Natural killer cell (primary cell): ENCODE data around the gene ERBB4. TPM values are rescaled to one million over a fixed set of nuclear protein-coding genes. Genes with fewer than 3 reads are reported as not detected.

Source experiments
- ATAC-seq, 3 donors: fragments of 150-1000 bp in 2 of 3; fragments of 200-7000 bp in 1 of 3; cut with Tn5 transposase; 1 replicate in 1 of 3; 2 replicates in 2 of 3; pipeline ENCODE4 v1.10.0; 2021; ENCODE audit warnings: mild to moderate bottlenecking in 2 of 3, moderate library complexity in 2 of 3
- DNase-seq, 2 donors: peaks; one replicate each; pipeline versions ENCODE4 v3.0.0 to v3.0.0-alpha.2; 2013 to 2021; ENCODE audit warnings: mixed read lengths in 1 of 2
- H3K27ac ChIP-seq: one replicate; pipeline ENCODE4 v1.5.1; 2013; ENCODE audit warnings: mild to moderate bottlenecking, low read length
- H3K27me3 ChIP-seq: one replicate; pipeline ENCODE4 v1.6.1; 2013; ENCODE audit warnings: low read length; ENCODE audit not compliant: control insufficient read depth, insufficient read depth
- H3K36me3 ChIP-seq: one replicate; pipeline ENCODE4 v1.6.1; 2013; ENCODE audit warnings: low read length; ENCODE audit not compliant: control insufficient read depth, insufficient read depth
- H3K4me1 ChIP-seq: one replicate; pipeline ENCODE4 v1.6.1; 2013; ENCODE audit warnings: low read length; ENCODE audit not compliant: control insufficient read depth, insufficient read depth
- H3K4me3 ChIP-seq: one replicate; pipeline ENCODE4 v1.5.1; 2013; ENCODE audit warnings: low read length
- H3K9me3 ChIP-seq: one replicate; pipeline ENCODE4 v1.6.1; 2013; ENCODE audit warnings: low read length; ENCODE audit not compliant: control insufficient read depth, insufficient read depth
- H3K27ac Mint-ChIP-seq, 2 donors: one replicate each; pipeline ENCODE4 v1.8.0; 2022; ENCODE audit warnings: mild to moderate bottlenecking in 2 of 2, mixed read lengths in 2 of 2, moderate library complexity in 1 of 2
- H3K27me3 Mint-ChIP-seq, 2 donors: one replicate each; pipeline ENCODE4 v1.8.0; 2022; ENCODE audit warnings: low read depth in 2 of 2, mixed read lengths in 2 of 2
- H3K36me3 Mint-ChIP-seq: one replicate; pipeline ENCODE4 v1.8.0; 2022; ENCODE audit warnings: mixed read lengths
- H3K4me1 Mint-ChIP-seq, 2 donors: one replicate each; pipeline ENCODE4 v1.8.0; 2022; ENCODE audit warnings: mixed read lengths in 2 of 2
- H3K4me3 Mint-ChIP-seq: one replicate; pipeline ENCODE4 v1.8.0; 2022; ENCODE audit warnings: mild to moderate bottlenecking, moderate library complexity, mixed read lengths
- H3K9me3 Mint-ChIP-seq, 2 donors: one replicate each; pipeline ENCODE4 v1.8.0; 2022; ENCODE audit warnings: mixed read lengths in 2 of 2
- WGBS: methylation state at CpG from one replicate; pipeline ENCODE4 v1.1.7; 2013; ENCODE audit warnings: missing lambda C conversion rate; ENCODE audit not compliant: insufficient coverage; 5-methylcytosine and 5-hydroxymethylcytosine counted together
- intact Hi-C: fragments of 100-400 bp; cut with micrococcal nuclease; formaldehyde crosslinking; loops from one replicate; pipeline ENCODE4 v1.14.2; 2022
- total RNA-seq, 4 donors: library from RNA; stranded (reverse); fragments of 120-200 nt in 1 of 4; gene quantifications; one replicate each; pipeline versions ENCODE4 v1.2.3 to v1.2.4, GENCODE V29; 2013 to 2022
- TF ChIP-seq, protein P1 (sequence below): fragments of 200-600 bp; IDR thresholded peaks from one replicate; pipeline ENCODE4 v1.8.0; 2022; ENCODE audit warnings: antibody characterized with exemption

The ERBB4 gene
- total RNA-seq, 3 donors from 2014 or later (not counting 1 experiment from before 2014, with no cell fraction given): 0.08 TPM; not detected in 2

DNA sequence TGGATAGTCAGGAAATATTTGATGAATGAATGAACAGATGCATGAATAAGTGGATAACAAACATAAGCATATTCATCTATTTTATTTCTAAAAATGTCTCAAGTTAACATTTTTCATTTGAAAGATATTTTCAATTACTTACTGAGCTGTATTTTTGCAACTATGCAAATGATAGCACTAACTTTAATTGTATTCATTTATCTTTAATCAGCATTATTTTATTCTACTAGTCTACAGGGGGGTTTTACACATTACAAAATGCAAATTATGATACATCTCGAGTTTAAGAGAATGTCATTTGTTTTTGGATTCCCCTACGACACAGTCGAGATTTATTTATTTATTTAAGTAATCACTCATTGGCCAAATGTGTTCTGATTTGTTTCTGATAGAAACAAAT, 530.6 kb downstream of the ERBB4 start:
- DNase-seq (no peak), ATAC-seq (no peak)
- intact Hi-C loops: no loop called here
- no peak overlapping the region for H3K27ac Mint-ChIP-seq
- WGBS: no CpG with 5 or more reads among the region's 3 CpGs
- TF ChIP-seq, protein P1, sequence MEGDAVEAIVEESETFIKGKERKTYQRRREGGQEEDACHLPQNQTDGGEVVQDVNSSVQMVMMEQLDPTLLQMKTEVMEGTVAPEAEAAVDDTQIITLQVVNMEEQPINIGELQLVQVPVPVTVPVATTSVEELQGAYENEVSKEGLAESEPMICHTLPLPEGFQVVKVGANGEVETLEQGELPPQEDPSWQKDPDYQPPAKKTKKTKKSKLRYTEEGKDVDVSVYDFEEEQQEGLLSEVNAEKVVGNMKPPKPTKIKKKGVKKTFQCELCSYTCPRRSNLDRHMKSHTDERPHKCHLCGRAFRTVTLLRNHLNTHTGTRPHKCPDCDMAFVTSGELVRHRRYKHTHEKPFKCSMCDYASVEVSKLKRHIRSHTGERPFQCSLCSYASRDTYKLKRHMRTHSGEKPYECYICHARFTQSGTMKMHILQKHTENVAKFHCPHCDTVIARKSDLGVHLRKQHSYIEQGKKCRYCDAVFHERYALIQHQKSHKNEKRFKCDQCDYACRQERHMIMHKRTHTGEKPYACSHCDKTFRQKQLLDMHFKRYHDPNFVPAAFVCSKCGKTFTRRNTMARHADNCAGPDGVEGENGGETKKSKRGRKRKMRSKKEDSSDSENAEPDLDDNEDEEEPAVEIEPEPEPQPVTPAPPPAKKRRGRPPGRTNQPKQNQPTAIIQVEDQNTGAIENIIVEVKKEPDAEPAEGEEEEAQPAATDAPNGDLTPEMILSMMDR: no peak
- H3K9me3 Mint-ChIP-seq: peaks cover 0 to 9% of the 10 kb centered on the region in 2 donors
- Histone ChIP-seq H3K9me3 (no peaks in the 10 kb centered on the region), H3K4me3 (no peak overlapping the region), H3K4me1 (no peaks in the 10 kb centered on the region), H3K36me3 (no peaks in the 10 kb centered on the region), H3K27ac (no peak overlapping the region), H3K27me3 (no peaks in the 10 kb centered on the region)
- H3K27me3 Mint-ChIP-seq: no peaks in the 10 kb centered on the region
- no peaks in the 10 kb centered on the region for H3K36me3 Mint-ChIP-seq
- no peaks in the 10 kb centered on the region for H3K4me1 Mint-ChIP-seq
- no peak overlapping the region for H3K4me3 Mint-ChIP-seq

DNA sequence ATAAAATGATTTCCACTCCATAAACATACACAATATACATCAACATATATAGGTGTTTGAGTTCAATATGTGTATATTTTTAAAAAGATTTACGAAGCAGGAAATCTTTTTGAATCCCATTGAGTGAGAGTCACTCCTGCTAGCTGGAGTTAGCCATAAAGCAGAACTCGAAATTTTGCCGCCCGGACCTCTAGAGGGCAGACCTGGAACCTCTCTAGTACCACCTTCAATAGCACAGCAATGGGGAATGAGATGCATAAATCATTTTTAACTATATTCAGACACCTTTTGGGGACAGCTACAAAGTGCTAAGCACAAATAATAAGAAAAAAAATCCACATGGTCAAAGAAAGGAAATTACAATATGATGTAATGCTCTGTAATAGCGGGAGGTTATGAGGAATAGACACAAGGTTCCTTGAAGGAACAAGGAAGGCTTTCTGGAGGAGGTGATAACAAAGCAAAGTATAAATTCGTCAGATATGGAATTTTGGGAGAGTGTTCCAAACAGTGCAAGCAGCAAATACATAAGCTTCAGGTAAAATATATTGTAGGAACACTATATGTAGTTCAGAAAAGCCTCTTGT, 533.4 kb downstream of the ERBB4 start:
- H3K27ac ChIP-seq: no peak overlapping the region
- DNase-seq (no peak), ATAC-seq (no peak)
- Mint-ChIP-seq H3K27me3 (no peaks in the 10 kb centered on the region), H3K36me3 (no peaks in the 10 kb centered on the region), H3K9me3 (peaks cover 0 to 11% of the 10 kb centered on the region in 2 donors), H3K4me3 (no peak overlapping the region), H3K4me1 (no peaks in the 10 kb centered on the region), H3K27ac (no peak overlapping the region)
- no peaks in the 10 kb centered on the region for H3K36me3 ChIP-seq
- TF ChIP-seq, protein P1: no peak
- H3K9me3 ChIP-seq: no peaks in the 10 kb centered on the region
- no peak overlapping the region for H3K4me3 ChIP-seq
- H3K4me1 ChIP-seq: no peaks in the 10 kb centered on the region
- 39% methylated on average over 5 of the region's 6 CpGs for WGBS
- no peaks in the 10 kb centered on the region for H3K27me3 ChIP-seq
- intact Hi-C loops: no loop called here

DNA sequence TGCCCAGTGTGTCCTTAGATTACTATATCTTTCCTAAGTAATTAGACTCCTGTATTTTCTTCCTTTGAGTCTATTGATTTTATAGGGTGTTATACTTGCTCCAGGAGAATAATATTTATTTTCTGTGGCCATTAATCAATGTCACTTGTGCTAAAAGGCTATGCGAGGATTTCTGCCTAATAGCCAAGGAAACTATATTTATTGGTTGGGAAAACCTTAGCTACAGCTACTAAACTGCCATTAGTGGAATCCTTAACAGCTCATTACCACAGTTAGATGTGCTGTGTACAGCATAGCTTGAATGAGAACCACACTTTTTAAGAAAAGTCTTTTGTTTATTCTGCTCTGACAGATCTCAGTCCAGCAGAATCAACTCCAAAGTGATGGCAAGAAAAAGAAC, 537.3 kb downstream of the ERBB4 start:
- no peaks in the 10 kb centered on the region for H3K4me1 Mint-ChIP-seq
- WGBS: 29% methylated on average over 1 of the region's 1 CpG
- H3K9me3 Mint-ChIP-seq: peaks cover 0 to 2% of the 10 kb centered on the region in 2 donors
- intact Hi-C loops: no loop called here
- H3K27me3 ChIP-seq: no peaks in the 10 kb centered on the region
- H3K9me3 ChIP-seq: no peaks in the 10 kb centered on the region
- H3K27ac ChIP-seq: no peak overlapping the region
- H3K27me3 Mint-ChIP-seq: no peaks in the 10 kb centered on the region
- no peaks in the 10 kb centered on the region for H3K36me3 Mint-ChIP-seq
- no peak overlapping the region for H3K4me3 ChIP-seq
- H3K36me3 ChIP-seq: no peaks in the 10 kb centered on the region
- no peak for DNase-seq
- no peaks in the 10 kb centered on the region for H3K4me1 ChIP-seq
- H3K4me3 Mint-ChIP-seq: no peak overlapping the region
- H3K27ac Mint-ChIP-seq: no peak overlapping the region
- no peak for ATAC-seq
- TF ChIP-seq, protein P1: no peak

DNA sequence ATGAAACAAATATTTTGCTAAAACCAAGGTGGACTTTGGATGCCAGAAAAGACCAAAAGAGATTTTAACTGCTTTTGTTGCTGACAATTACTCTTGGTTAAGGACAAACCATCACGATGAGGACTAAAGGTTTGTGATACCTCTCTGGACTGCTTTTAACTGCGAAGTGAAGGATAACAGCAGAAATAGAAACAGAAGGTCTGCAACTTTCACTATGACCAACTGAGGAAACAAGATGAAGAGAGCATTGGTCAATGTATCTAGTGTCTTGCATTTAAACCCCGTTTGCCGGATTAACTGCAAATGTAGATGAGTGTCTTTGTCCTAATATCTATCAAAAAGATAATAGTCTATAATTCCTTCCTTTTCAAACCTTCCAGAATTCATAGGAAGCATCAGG, 541.7 kb downstream of the ERBB4 start:
- no peaks in the 10 kb centered on the region for H3K4me1 Mint-ChIP-seq
- DNase-seq (no peak), ATAC-seq (no peak)
- Histone ChIP-seq H3K4me1 (no peaks in the 10 kb centered on the region), H3K9me3 (no peaks in the 10 kb centered on the region), H3K4me3 (no peak overlapping the region), H3K27me3 (no peaks in the 10 kb centered on the region), H3K36me3 (no peaks in the 10 kb centered on the region), H3K27ac (no peak overlapping the region)
- intact Hi-C loops: no loop called here
- no peaks in the 10 kb centered on the region for H3K27me3 Mint-ChIP-seq
- peaks cover 0 to 5% of the 10 kb centered on the region in 2 donors for H3K9me3 Mint-ChIP-seq
- 83% methylated on average over 3 of the region's 4 CpGs for WGBS
- no peaks in the 10 kb centered on the region for H3K36me3 Mint-ChIP-seq
- TF ChIP-seq, protein P1: no peak
- no peak overlapping the region for H3K27ac Mint-ChIP-seq
- no peak overlapping the region for H3K4me3 Mint-ChIP-seq
